ENCODE data around the gene KAZN.

Gene KAZN

DNA sequence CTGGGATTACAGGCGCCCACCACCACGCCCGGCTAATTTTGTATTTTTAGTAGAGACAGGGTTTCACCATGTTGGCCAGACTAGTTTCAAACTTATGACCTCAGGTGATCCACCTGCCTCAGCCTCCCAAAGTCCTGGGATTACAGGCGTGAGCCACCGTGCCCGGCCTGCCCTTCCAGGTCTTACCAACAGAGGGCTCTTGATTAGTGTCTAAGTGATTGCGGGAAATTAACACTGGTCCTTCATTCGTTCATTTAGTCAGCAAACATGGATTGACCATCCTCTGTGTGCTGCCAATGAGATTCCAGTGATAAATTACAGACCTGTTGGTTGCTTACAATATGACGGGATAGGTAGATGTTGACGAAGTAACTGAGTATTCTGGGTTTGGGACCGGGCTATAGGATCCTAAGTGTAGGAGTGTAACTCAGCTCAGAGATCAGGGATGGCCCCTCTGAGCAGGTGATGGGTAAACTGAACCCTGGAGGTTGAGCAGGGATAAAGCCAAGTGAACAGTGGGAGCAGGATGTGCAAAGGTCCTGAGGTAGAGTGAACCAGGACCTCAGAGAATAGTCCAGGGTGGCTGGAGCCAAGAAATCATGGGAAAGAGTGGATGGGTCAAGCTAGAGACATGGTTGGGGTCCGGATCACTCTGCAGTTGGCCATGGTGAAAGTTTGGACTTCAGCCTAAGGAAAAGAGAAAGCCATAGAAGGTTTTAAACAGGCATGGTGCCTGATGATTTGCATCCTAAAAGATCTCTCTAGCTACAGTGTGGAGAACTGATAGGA lies 171.2 kb downstream of the KAZN start:
- no peak for DNase-seq (ENCODE audit: low read depth in 2 of 2)

DNA sequence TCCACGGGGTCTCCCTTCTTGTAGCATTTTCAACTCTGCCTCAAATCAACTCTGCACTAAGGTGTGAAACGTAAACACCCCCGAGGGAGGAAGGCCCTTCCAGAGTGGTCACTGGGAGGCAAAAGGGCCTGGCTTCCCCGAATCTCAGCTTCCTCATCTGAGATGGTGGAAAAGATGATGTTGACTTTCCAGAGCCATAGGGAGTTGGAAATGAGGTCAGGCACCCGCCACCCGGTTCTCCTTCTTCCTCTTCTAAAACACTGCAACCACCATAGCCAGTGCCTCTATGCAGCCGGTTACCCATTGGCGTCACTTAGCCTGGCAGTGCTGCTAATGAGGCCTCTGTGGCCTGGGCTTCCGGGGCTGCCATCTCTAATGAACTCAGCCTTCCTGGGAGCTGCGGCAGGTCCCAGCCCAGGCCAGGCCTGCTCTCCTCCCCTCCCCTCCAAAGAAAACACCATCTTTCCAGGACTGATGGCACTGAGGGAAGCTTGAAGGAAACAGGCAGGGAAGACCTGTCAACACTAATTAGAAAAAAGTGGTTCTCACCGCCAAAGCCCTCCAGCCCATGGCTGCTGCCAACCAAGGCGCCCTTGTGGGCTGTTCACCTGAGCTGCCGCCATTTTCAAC lies 175.0 kb downstream of the KAZN start:
- DNase-seq (ENCODE audit: low read depth in 2 of 2) = no peak

DNA sequence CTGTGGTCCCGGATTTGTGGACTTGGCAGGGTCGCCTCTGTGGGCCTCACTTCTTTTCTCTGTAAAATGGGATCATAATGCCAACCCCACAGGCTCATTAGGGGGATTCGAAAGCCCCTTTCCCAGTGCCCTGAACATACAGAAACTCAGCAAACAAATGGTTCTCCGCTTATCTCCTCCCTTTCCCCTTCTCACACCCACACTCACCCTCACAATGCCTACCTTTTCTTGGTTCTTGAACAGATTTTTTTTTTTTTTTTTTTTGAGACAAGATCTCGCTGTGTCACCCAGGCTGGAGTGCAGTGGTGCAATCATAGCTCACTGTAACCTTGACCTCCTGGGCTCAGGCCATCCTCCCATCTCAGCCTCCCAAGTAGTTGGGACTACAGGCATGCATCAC lies 175.7 kb downstream of the KAZN start:
- no peak for DNase-seq (ENCODE audit: low read depth in 2 of 2)

DNA sequence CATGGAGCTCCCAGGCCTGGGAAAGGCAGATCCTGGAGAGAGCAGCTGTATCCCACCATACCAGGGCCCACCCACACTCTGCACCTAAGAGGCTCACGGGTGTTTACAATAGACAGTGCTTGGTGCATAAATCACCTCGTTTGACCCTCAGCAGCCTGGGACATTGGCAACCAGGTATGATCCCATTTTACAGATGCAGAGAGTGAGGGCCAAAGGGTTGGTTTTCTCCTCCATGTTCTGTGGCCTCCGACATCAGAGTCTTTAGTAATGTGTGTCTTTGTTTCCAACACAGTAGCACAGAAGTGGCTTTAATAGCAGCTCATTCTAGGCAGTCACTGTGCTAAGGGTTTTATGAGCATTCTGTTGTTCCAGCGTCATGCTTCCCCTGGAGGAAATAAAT lies 176.5 kb downstream of the KAZN start:
- DNase-seq (ENCODE audit: low read depth in 2 of 2) = no peak

DNA sequence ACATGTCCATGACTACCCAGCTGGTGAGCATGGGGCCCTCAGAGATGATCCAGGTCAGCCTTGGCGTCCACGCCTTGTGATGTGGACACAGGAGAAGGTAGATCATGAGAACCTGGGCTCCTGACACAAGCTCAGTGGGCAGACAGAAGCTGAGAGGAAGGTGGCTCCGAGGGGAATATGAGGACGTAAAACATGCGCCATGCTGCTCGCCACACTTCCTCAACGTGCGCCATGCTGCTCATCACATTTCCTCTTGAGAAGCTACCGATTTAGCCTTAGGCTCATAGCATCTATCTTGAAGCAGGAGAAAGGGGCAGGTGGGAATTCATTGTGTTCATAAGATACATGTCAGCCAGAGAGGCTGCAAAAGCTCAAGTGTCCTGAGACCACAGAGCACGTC lies 176.9 kb downstream of the KAZN start:
- no peak for DNase-seq (ENCODE audit: low read depth in 2 of 2)

DNA sequence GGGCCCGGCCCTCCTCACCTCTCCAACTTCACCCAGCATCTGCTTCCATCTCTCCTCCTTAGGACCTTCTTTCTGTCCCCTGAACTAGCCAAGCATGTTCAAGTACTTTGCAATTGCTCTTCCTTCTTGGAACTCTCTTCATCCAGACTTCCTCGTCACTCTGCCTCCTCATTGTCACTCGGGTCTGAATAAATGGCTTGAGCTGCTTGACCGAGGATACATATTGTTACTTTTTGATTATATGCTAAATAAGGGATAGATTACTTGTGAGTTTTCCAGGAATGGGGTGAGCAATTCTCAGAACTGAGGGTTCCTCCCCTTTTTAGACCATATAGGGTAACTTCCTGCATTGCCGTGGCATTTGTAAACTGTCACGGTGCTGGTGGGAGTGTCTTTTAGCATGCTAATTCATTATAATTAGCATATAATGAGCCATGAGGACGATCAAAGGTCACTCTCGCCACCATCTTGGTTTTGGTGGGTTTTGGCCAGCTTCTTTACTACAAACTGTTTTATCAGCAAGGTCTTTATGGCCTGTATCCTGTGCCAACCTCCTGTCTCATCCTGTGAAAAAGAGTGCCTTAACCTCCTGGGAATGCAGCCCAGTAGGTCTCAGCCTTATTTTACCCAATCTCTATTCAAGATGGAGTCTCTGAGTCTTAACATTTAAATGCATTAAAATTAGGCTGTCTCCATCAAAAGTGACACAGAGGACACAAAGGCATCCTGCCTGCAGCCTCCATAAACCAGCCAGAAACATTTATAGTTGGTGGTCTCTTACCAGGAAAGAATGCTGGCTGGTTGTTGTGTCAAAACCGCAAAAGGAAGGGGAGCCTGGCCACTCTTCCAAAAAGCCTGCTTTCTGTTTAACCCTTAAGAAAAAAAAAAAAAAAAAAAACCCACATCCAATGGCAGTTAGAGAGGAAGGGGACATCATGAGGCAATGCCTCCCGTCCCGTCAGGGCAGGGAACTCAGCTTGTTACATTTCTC lies 179.3 kb downstream of the KAZN start:
- no peak for DNase-seq (ENCODE audit: low read depth in 2 of 2)

DNA sequence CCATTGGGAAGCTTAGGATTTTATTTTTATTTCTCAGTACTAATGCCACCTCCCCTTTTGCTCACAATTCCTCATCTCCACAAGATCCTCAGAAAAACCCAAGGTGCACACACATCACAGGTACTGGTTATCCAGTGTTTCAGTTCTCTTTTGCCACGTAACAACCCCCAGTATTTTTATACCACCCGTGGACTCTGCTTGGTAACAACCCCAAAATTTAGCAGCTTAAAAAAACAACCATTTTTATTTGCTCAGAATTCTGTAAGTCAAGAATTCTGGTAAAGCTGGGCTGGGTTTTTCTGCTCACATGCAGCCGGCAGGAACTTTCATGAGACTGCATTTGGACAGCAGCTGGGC lies 180.0 kb downstream of the KAZN start:
- DNase-seq (ENCODE audit: low read depth in 2 of 2) = no peak

DNA sequence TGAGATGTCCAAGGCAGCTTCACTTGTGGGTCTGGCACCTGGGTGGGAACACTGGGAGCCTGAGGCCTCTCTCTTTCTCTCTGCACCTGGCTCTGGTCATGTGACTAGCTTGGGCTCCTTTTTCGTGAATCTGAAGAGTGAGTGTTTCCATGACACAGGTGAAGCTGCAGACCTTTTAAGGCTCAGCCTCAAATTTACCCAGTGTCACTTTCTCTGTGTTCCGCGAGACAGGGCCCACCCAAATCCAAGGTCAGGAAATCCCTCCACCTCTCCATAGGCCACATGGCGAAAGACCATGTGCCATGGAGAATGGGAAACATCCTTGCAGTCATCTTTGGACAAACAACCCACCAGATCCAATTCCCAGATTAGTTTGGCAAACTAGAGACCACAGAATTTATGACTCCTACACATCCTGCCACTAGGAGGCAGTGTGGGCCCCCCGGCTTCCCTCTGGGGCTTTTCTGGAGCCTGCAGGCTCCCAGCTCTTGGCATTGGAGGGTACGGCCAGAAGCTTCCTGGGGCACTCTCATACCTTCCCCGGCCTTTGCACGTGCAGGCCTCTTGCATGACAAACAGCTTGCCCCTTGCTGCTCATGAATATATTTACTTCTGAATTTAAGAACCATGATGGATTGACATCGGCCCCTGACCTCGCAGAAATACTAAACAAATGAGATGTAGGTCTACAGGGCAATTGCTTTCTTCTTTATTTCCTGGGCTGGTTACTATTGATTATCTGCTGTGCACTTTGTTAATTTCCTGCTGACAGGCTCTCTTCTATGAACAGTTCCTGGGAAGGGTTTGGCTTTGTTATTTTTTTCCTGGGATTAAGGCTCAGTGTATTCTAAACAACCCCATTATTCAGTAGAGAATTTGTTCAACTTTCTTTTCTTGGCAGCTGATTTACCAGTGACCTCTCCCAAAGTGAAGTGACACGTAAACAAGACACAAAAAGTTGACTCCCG lies 180.7 kb downstream of the KAZN start:
- DNase-seq (ENCODE audit: low read depth in 2 of 2) = no peak

DNA sequence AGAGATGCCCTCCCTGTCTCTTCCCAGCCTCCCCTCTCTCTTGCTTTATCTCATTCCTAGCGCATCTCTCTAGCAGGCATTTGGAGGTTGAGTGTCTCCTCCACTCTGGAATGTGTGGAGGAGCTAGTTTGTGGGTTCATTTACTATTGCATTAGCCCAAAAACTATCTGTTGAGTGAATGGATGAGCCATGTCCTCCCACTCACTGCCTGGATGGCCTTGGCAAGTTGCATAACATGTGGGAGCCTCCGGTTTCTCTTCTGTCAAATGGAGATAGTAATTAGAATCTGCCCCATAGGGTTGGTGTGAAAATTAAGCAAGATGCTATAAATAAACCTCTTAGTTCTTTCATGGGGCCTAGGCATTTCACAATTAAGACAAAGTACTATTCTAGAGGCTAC lies 181.8 kb downstream of the KAZN start:
- no peak for DNase-seq (ENCODE audit: low read depth in 2 of 2)

DNA sequence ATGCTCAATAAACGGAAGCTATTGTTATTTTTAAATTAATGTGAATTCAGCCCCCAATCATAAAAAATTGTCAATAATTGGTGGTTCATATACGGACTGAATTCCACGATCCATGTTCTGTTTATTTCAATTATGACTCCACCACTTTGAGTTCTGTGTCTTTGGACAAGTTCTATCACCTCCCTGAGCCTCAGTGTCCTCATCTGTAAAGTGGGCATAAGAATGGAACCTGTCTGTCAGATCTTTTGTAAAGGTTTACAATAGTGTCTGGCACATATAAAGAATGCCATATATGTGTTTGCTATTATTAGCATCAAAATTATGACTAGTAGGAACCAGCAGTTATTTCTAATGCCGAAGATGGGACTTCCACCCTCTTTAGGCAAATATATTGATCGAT lies 183.3 kb downstream of the KAZN start:
- DNase-seq (ENCODE audit: low read depth in 2 of 2) = no peak

DNA sequence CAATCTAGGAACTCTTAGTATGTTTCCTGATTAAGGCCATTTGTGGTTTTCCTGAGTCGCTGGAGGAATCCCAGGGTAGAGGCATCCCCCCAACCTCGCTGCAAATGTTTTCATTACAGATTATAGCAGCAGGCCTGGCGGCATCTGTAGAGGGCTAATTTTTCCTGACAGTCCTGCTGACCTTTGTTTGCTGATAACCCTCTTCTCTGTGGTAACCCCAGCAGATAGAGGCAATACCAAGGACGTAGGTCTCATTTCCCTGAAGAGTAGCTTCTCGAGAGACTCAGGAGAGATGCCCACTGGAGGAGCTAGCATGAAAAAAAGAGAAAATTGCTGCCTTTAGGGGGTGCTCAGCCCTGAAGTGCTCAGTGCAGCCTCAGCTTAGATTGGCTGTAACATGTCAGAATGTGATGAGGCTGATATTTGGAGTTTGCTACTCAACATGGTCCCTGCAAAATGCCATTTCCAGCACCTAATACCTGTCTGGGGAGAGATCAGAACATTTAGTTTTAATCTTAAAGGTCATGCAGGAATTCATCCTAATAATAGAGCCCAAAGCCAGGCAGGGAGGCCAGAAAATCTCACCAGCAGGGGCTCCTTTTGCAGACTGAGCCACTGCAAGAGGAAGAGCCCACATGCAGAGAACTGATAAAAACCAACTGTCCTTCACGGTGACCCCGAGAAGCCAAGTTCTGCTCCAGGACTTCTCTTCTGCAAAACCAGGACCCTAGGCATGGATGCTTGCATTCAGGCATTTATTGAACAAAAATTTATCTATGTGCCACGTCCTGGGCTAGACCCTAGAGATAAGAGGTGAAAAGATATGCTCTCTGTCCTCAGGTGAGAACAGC lies 184.5 kb downstream of the KAZN start:
- no peak for DNase-seq (ENCODE audit: low read depth in 2 of 2)

DNA sequence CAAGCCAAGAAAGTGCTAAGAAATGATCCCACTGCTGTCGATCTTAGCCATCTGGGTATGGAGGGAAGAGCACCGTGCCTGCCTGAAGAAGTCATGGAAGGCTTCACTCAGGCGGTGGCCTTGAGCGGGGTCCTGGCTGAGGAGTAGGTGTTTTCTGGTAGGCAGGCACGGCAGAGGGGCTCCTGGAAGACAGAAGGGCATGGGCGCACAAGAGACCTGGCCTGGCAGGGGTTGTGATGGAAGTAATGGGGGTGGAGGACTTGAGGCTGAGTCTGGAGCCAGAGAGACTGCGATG lies 185.1 kb downstream of the KAZN start:
- DNase-seq (ENCODE audit: low read depth in 2 of 2) = no peak

DNA sequence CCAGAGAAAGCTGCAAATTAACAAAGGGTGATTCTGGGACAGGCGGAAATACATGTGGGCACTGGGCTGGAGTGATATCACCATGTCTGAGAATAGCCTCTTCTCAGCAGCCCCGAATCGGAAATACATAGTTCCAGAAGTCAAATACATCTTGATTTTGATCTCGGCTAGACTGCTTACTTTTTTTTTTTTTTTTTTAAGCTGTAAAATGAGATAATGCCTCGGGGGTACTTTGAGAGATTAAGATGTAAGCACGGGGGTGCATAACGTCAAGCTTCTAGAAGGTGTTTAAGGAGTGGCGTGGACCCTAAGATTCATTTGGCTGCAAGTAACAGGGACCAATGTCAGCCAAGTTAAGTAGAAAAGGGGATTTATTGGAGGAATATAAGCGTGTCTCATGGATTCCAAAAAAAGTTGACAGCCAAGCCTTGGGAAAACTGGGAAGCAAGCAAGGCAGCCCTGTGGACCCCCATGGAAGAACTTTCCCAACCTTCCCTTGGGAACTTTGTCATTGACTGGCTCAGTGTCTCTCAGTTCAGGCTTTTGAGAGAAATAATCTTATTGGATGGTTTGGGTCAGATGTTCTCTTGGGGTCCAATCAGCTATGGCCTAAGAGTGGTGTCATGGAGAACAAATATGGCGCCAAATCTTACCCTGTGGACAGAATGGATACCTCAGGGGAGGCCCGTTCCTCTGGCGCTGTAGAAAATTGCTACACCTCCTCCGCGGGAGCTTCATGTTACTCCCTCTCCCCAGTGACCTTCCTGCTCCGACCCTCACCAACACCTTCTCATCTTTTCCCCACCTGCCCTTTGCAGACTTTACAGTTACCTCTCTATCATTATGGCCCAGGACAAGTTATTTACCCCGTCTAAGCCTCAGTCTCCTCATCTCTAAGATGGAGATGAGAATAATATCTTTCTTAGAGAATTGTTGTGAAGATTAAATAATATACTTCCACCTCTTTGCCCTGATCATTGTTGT lies 186.6 kb downstream of the KAZN start:
- no peak for DNase-seq (ENCODE audit: low read depth in 2 of 2)

DNA sequence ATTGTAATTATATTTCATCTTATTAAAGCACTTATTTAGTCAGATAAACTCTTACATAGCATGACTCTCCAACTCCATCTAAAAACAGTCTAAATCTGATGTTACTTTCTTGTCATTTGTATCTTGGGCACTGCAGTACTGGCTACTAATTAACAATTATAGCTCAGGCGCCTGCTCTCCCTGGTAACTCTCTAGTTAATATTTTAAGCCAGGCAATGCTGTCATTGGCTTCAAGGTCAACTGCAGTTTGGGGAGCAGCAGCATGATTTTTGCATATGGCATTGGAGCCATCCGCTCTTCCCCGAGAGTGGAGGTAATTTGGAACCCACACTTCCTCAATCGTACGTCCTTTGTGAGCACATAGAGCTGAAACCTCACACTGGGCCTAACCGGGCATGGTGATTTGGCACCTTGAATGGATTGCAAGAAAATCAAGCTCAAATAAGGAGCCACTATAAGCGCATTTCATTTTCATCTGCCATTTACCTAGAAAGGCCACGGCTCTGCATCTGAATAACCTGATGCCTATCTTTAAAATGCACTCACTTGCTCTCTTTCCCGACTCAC lies 187.7 kb downstream of the KAZN start:
- no peak for DNase-seq (ENCODE audit: low read depth in 2 of 2)

DNA sequence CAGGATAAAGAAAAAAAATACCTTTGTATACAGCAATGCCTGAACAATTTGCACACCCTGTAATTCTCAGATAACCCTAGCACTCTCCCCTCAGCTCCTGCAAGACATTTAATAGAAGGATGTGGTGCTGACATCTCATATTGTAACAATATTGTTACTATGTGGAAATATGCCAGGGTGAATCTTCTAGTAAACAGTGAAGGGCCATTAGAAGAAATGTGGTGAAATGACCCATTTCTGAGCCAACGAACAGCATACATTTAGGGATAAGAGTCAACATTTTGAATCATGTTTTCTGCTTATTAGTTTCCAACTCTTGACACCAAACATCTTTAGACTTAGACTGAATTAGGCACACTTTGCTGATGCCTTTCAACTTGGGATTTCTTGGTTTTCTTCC lies 188.2 kb downstream of the KAZN start:
- no peak for DNase-seq (ENCODE audit: low read depth in 2 of 2)

DNA sequence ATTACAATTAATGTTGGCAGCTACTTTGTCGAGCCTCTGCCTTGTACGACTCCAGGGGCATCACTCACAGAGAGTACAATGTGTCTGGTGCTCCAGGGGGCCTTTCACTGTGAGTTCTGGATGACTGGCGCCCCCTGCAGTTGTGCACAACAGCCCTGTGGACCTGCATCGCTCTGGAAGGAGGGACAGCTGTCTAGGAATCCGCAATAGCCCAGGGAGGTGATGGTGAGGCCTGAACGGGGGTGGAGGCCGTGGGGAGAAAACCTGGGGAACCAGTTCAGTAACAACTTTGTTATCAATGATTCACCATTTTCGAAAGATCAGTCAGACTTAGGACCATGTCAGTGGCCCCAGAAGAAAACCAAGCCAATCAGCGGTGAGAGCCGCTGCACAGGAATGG lies 189.1 kb downstream of the KAZN start:
- DNase-seq (ENCODE audit: low read depth in 2 of 2) = no peak

DNA sequence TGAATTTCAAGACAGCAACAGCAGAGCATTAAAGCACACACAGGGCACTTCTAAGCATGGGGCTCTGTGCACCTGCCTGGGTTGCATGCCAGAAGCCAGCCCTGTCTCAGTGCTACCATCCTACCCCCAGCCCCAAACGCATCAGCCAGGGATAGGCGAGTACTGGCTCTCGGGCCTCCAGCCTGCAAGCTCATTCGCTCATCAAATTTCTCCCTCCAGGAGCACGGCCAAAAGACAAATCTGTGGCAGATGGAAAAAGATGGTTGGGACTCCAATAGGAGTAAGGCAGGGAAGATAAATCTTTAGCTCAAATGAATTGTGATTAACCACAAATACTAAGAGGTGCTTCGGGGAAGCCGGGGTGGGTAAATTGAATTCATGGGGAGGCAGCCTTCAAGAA lies 189.6 kb downstream of the KAZN start:
- no peak for DNase-seq (ENCODE audit: low read depth in 2 of 2)

DNA sequence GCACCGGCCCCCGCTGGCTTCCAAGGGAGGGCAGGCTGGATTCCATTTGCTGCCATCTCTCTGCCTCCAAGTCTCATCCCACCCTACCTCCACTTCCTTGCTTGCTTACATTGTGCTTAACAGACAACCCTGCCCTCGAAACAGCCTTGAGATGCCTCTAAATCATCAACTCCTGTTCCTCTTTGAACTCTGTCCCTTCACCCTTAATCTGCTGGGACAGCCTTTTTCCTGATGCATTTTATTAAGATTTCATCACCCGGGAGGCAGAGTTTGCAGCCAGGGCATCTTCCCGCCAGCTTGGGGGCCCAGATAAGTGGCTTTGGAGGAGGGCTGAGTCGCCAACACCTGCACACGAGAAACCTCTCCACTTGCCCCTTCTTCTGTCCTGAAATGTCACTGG lies 192.5 kb downstream of the KAZN start:
- DNase-seq (ENCODE audit: low read depth in 2 of 2) = no peak

DNA sequence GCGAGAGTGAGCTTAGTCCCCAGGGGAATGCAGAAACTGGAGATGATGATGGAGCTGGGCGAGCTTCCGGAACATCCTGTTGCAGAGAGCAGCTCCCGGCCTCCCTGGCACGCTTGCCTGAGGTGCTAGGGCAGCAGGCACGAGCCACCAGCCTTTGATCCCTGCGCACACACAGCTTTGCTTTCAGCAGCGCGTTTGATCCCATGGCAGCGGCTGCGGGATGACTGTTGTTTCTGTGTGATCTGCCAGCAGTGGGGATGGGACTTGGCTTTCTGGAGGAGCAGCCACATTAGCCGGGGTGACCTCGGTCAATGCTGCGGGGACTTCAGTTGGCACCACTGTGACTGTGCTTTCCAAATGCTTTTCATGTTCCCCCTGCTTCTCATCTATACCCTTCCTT lies 193.2 kb downstream of the KAZN start:
- DNase-seq (ENCODE audit: low read depth in 2 of 2) = no peak

Measured in stimulated activated CD8-positive, alpha-beta memory T cell treated with anti-CD3 and anti-CD28 coated beads, Interleukin-7, amount 100 ng/mL, for 1 hour (primary cell).